OCI-LY3 (cell line): ENCODE data around the gene RNF208.

ENCODE experiments used
- H2AFZ ChIP-seq: fragments of 200-600, 300-600 bp; shearing (Covaris generic); 2 replicates; pipeline ENCODE4 v1.6.0; 2014; ENCODE audit warnings: antibody characterized with exemption, low read depth, low read length
- H3K27ac ChIP-seq: fragments of 200-600, 300-600 bp; sonication (generic); 2 replicates; pipeline ENCODE4 v1.5.1; 2014; ENCODE audit warnings: mild to moderate bottlenecking, low read length, moderate library complexity, mixed read lengths
- H3K27me3 ChIP-seq: fragments of 200-600, 300-600 bp; sonication (generic); 2 replicates; pipeline ENCODE4 v1.6.1; 2014; ENCODE audit warnings: low read depth, low read length, mixed read lengths
- H3K36me3 ChIP-seq: fragments of 200-600, 300-600 bp; sonication (generic); replicated peaks from 2 replicates; pipeline ENCODE3; 2014; ENCODE audit warnings: low read depth, low read length, mixed read lengths
- H3K4me1 ChIP-seq: fragments of 300-600, 200-600 bp; sonication (generic); 2 replicates; pipeline ENCODE4 v1.6.1; 2014; ENCODE audit warnings: low read length, mixed read lengths
- H3K4me2 ChIP-seq: fragments of 200-600, 300-600 bp; sonication (generic); 2 replicates; pipeline ENCODE4 v1.6.1; 2014; ENCODE audit warnings: low read length, mixed read lengths
- H3K4me3 ChIP-seq: fragments of 300-600, 200-600 bp; sonication (generic); 2 replicates; pipeline ENCODE4 v1.5.1; 2014; ENCODE audit warnings: antibody characterized with exemption, mild to moderate bottlenecking, low read length, moderate library complexity
- H3K79me2 ChIP-seq: fragments of 300-600, 200-600 bp; shearing (Covaris generic); 2 replicates; pipeline ENCODE4 v1.6.1; 2014; ENCODE audit warnings: mild to moderate bottlenecking, low read length, mixed read lengths
- H3K9ac ChIP-seq: fragments of 300-600, 200-600 bp; shearing (Covaris generic); 2 replicates; pipeline ENCODE4 v1.6.0; 2014; ENCODE audit warnings: mild to moderate bottlenecking, low read length, moderate library complexity
- H3K9me3 ChIP-seq: fragments of 200-600, 300-600 bp; shearing (Covaris generic); 2 replicates; pipeline ENCODE4 v1.6.1; 2014; ENCODE audit warnings: low read length, mixed read lengths; ENCODE audit not compliant: insufficient read depth
- H4K20me1 ChIP-seq: fragments of 200-600, 300-600 bp; sonication (generic); 2 replicates; pipeline ENCODE4 v1.6.1; 2016; ENCODE audit warnings: low read length, mixed read lengths; ENCODE audit not compliant: insufficient read depth
- EZH2phosphoT487 ChIP-seq: fragments of 200-600 bp; shearing (Covaris generic); IDR thresholded peaks from 2 replicates; pipeline ENCODE4 v1.6.1; 2018; ENCODE audit warnings: antibody characterized with exemption, mixed run types, low read depth
- TF ChIP-seq, protein P1 (sequence below): fragments of 200-600, 300-600 bp; sonication (generic); IDR thresholded peaks from 2 replicates; pipeline ENCODE4 v1.5.1; 2014; ENCODE audit warnings: antibody characterized with exemption, low read length, low read depth

The RNF208 gene

GRCh38 chr9:137254624-137255447 is 32.8 kb upstream of the RNF208 start, which contains the start of gene NELFB:
NELFB (plus strand) TSS chr9:137255327.
- Histone ChIP-seq H2AFZ (no peak within 1 kb of the TSS; the same call in 1 of the 2 replicates), H3K27me3 (no peaks in the 10 kb centered on the region), H3K4me2 (peak within 1 kb of the TSS; percentile 91), H3K4me1 (peaks cover 33% of the 10 kb centered on the region), H3K36me3 (peaks cover 13% of the 10 kb centered on the region), H3K4me3 (peak within 1 kb of the TSS; percentile 96), H4K20me1 (0 out of 2 replicates have a peak, but pooled peaks cover 6% of the 10 kb centered on the region), H3K9ac (peak within 1 kb of the TSS; percentile 93), H3K9me3 (no peaks in the 10 kb centered on the region), H3K79me2 (peaks cover 31% of the 10 kb centered on the region), H3K27ac (peak within 1 kb of the TSS; percentile 58)
- TF ChIP-seq, protein P1, sequence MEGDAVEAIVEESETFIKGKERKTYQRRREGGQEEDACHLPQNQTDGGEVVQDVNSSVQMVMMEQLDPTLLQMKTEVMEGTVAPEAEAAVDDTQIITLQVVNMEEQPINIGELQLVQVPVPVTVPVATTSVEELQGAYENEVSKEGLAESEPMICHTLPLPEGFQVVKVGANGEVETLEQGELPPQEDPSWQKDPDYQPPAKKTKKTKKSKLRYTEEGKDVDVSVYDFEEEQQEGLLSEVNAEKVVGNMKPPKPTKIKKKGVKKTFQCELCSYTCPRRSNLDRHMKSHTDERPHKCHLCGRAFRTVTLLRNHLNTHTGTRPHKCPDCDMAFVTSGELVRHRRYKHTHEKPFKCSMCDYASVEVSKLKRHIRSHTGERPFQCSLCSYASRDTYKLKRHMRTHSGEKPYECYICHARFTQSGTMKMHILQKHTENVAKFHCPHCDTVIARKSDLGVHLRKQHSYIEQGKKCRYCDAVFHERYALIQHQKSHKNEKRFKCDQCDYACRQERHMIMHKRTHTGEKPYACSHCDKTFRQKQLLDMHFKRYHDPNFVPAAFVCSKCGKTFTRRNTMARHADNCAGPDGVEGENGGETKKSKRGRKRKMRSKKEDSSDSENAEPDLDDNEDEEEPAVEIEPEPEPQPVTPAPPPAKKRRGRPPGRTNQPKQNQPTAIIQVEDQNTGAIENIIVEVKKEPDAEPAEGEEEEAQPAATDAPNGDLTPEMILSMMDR = no peak
- TF ChIP-seq EZH2phosphoT487 = no peak

- Histone ChIP-seq H3K36me3 (peaks cover 10% of the 10 kb centered on the region), H3K4me1 (peaks cover 33% of the 10 kb centered on the region), H3K9me3 (no peaks in the 10 kb centered on the region), H3K4me2 (peak overlapping the region; percentile 91), H2AFZ (no peak overlapping the region), H3K79me2 (peaks cover 31% of the 10 kb centered on the region), H3K9ac (peak overlapping the region; percentile 93), H4K20me1 (0 out of 2 replicates have a peak, but pooled peaks cover 6% of the 10 kb centered on the region), H3K27me3 (no peaks in the 10 kb centered on the region), H3K27ac (peak overlapping the region; percentile 58), H3K4me3 (peak overlapping the region; percentile 88)
- no peak for TF ChIP-seq EZH2phosphoT487
- TF ChIP-seq, protein P1 = no peak
Measured at GRCh38 chr9:137253717-137254623, 31.9 kb upstream of the RNF208 start.

GRCh38 chr9:137252555-137253506 is 30.8 kb upstream of the RNF208 start:
- Histone ChIP-seq H3K4me1 (peaks cover 33% of the 10 kb centered on the region), H3K36me3 (peaks cover 6% of the 10 kb centered on the region), H3K9me3 (no peaks in the 10 kb centered on the region), H3K9ac (peak overlapping the region; percentile 93), H3K27me3 (no peaks in the 10 kb centered on the region), H3K4me2 (peak overlapping the region; percentile 91), H3K4me3 (peak overlapping the region; percentile 88), H3K27ac (peak overlapping the region; percentile 58), H4K20me1 (0 out of 2 replicates have a peak, but pooled peaks cover 6% of the 10 kb centered on the region), H2AFZ (no peak overlapping the region), H3K79me2 (peaks cover 27% of the 10 kb centered on the region)
- TF ChIP-seq, protein P1 = no peak
- no peak for TF ChIP-seq EZH2phosphoT487
